Testis (tissue), 3 donors: ENCODE data around the gene CXorf66. TPM values are rescaled to one million over a fixed set of nuclear protein-coding genes. Genes with fewer than 3 reads are reported as not detected.
"Not testable (repeated sequence)": the region's sequence is repeated elsewhere in the genome, so short reads cannot be mapped to it uniquely, and the experiment has no call there.

ENCODE experiments used
- DNase-seq: peaks from one replicate; pipeline ENCODE4 v3.0.0-alpha.2; 2019
- H3K27ac ChIP-seq, 2 donors: fragments of 200-600 bp; sonication (generic); one replicate each; pipeline ENCODE4 v1.5.1; 2019
- H3K27me3 ChIP-seq: fragments of 200-600 bp; sonication (generic); one replicate; pipeline ENCODE4 v1.5.1; 2019
- H3K36me3 ChIP-seq: fragments of 200-600 bp; sonication (generic); one replicate; pipeline ENCODE4 v1.5.1; 2017; ENCODE audit warnings: low read depth; ENCODE audit errors: missing control alignments
- H3K4me1 ChIP-seq: fragments of 200-600 bp; sonication (generic); one replicate; pipeline ENCODE4 v1.5.1; 2019
- H3K4me3 ChIP-seq, 2 donors: fragments of 200-600 bp; sonication (generic); one replicate each; pipeline ENCODE4 v1.5.1; 2017 to 2019
- H3K9me3 ChIP-seq: fragments of 200-600 bp; sonication (generic); one replicate; pipeline ENCODE4 v1.5.1; 2017
- POLR2A ChIP-seq: fragments of 450-650 bp; IDR thresholded peaks from one replicate; pipeline ENCODE4 v1.6.1; 2017; ENCODE audit warnings: antibody characterized with exemption, mild to moderate bottlenecking, moderate library complexity
- WGBS, 2 donors: methylation state at CpG; one replicate each; pipeline ENCODE4 v1.1.5; 2018; 5-methylcytosine and 5-hydroxymethylcytosine counted together
- intact Hi-C: fragments of 100-400 bp; cut with DNase I; formaldehyde crosslinking; loops from one replicate; pipeline ENCODE4 v1.15.1; 2023; ENCODE audit warnings: low total_unique reads
- polyA plus RNA-seq: library from polyadenylated mRNA; stranded (reverse); fragments of 350-450 nt; fragmentation: Illumina TruSeq; extraction: RNeasy Lipid Tissue Mini Kit (QIAGEN cat#74804); gene quantifications from one replicate; pipeline ENCODE4 v1.2.3, GENCODE V29; 2014; ENCODE audit warnings: low read depth, low replicate concordance; ENCODE audit not compliant: insufficient read depth
- total RNA-seq, 2 donors: library from RNA; depleted of rRNA; stranded (reverse); fragments of >200 nt; gene quantifications; one replicate each; pipeline ENCODE4 v1.2.3, GENCODE V29; 2016
- TF ChIP-seq, protein P1 (sequence below), 3 experiments: fragments of 450-650 bp in 2 of 3; fragments of 200-600 bp in 1 of 3; sonication (generic) in 1 of 3; IDR thresholded peaks; one replicate each; pipeline ENCODE4 v1.5.1; 2016 to 2019; ENCODE audit warnings: antibody characterized with exemption in 3 of 3, mild to moderate bottlenecking in 2 of 3, moderate library complexity in 1 of 3

Gene CXorf66
- total and polyA plus RNA-seq, 3 donors from 2014 or later, result 3.6 to 18.0 (median 5.7) TPM

DNA sequence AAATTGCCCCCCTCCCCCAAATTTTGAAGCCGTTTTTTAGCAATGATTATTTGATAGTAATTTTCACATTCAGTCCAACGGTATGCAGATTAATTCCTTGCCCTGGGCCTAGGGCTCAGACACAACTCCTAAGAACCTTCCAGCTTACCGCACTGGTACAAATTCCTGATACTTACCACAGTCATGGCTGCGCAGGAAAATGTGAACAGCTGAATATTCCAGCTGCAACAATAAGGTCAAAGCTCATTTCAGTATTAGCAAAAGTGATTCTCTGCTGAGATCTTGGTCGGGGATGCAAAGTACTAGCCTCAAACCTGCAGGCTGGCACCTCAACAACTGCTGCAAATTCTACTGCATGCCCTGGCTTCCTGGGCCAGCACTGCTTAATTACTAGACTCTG lies 35.4 kb downstream of the CXorf66 start:
- 45 to 53% methylated on average over 4 to 5 of the region's 5 CpGs for WGBS, 2 donors
- H3K36me3 ChIP-seq, result no peaks in the 10 kb centered on the region
- intact Hi-C loops, result no loop called here
- H3K27ac ChIP-seq, result no peak overlapping the region
- H3K9me3 ChIP-seq, result no peaks in the 10 kb centered on the region
- H3K27me3 ChIP-seq, result no peaks in the 10 kb centered on the region
- no peaks in the 10 kb centered on the region for H3K4me1 ChIP-seq
- TF ChIP-seq, protein P1, sequence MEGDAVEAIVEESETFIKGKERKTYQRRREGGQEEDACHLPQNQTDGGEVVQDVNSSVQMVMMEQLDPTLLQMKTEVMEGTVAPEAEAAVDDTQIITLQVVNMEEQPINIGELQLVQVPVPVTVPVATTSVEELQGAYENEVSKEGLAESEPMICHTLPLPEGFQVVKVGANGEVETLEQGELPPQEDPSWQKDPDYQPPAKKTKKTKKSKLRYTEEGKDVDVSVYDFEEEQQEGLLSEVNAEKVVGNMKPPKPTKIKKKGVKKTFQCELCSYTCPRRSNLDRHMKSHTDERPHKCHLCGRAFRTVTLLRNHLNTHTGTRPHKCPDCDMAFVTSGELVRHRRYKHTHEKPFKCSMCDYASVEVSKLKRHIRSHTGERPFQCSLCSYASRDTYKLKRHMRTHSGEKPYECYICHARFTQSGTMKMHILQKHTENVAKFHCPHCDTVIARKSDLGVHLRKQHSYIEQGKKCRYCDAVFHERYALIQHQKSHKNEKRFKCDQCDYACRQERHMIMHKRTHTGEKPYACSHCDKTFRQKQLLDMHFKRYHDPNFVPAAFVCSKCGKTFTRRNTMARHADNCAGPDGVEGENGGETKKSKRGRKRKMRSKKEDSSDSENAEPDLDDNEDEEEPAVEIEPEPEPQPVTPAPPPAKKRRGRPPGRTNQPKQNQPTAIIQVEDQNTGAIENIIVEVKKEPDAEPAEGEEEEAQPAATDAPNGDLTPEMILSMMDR (IDR thresholded peaks at IDR 0.05), result no peak
- TF ChIP-seq POLR2A, result no peak
- H3K4me3 ChIP-seq, result no peak overlapping the region
- no peak for DNase-seq

DNA sequence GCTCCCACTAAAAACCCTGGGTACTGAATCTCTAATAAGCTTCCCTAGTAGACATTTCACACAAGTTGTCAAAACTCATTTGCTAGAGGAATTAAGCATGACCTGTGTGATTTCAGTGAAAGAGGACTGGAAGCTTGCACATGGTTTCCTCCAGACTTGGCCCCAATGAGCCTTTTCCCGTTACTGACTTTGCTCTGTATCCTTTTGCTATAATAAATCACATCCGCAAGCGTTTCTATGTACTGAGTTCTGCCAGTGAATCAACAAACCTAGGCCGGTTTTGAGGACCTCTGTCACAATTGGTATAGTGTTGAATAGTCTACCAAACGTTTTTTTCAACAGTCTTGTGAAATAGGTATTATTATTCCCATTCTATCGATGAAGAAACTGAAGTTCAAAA lies 40.6 kb downstream of the CXorf66 start:
- Histone ChIP-seq H3K4me1 (no peaks in the 10 kb centered on the region), H3K27ac (no peak overlapping the region), H3K4me3 (no peak overlapping the region), H3K9me3 (no peaks in the 10 kb centered on the region), H3K27me3 (no peaks in the 10 kb centered on the region), H3K36me3 (no peaks in the 10 kb centered on the region)
- 64 to 69% methylated on average over 6 of the region's 6 CpGs for WGBS, 2 donors
- intact Hi-C loops, result no loop called here
- DNase-seq, result no peak
- no peak for TF ChIP-seq POLR2A
- TF ChIP-seq, protein P1 (IDR thresholded peaks at IDR 0.05), result no peak

DNA sequence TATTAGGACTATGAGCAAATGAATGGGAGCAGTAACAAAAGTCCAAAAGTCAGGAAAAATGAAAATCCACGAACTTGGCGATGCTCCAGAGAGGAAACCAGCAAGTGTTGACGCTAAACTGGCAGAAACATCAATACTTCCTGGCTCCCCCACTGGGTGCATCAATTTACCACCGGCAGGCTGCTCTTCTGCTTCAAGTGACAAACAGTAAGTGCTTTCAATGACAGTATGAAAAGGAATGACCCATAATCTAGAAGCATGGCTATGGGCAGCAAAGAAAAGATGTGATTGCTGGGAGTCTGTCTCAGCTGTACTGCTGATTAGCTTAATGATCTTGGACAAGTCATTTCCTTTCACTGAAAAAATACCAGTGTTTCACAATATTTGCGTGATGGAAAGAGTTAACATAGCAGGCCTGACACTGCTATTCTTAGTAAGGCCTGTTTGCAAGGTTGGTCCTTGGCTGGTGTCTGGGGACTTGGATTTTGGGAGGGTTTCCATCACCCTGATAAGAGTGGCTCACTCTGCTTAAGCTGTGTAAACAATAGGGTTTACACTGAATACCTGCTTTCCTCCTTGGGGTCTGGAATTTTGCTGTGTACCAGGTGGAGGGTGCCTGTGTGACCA lies 41.1 kb downstream of the CXorf66 start:
- 67 to 80% methylated on average over 5 of the region's 5 CpGs for WGBS, 2 donors
- H3K4me3 ChIP-seq, result no peak overlapping the region
- intact Hi-C loops, result no loop called here
- no peak overlapping the region for H3K27ac ChIP-seq
- TF ChIP-seq, protein P1 (IDR thresholded peaks at IDR 0.05), result no peak
- no peak for TF ChIP-seq POLR2A
- no peaks in the 10 kb centered on the region for H3K36me3 ChIP-seq
- no peaks in the 10 kb centered on the region for H3K4me1 ChIP-seq
- no peaks in the 10 kb centered on the region for H3K27me3 ChIP-seq
- no peaks in the 10 kb centered on the region for H3K9me3 ChIP-seq
- no peak for DNase-seq

DNA sequence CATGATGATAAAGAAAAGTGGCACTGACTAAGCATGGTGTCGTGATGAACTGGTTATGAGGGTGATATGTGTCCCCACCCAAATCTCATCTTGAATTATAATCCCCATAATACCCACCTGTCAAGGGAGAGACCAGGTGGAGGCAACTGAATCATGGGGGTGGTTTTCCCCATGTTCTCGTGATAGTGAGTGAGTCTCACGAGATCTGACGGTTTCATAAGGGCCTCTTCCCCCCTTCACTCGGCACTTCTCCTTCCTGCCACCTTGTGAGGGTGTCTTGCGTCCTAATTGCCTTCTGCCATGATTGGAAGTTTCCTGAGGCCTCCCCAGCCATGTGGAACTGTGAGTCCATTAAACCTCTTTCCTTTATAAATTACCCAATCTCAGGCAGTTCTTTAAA lies 44.2 kb downstream of the CXorf66 start:
- H3K36me3 ChIP-seq, H3K4me1 ChIP-seq, H3K27ac ChIP-seq, H3K9me3 ChIP-seq, intact Hi-C loops, H3K4me3 ChIP-seq, H3K27me3 ChIP-seq, DNase-seq: not testable (repeated sequence)
- WGBS, 2 donors, result 87% methylated on average over 6 of the region's 6 CpGs

DNA sequence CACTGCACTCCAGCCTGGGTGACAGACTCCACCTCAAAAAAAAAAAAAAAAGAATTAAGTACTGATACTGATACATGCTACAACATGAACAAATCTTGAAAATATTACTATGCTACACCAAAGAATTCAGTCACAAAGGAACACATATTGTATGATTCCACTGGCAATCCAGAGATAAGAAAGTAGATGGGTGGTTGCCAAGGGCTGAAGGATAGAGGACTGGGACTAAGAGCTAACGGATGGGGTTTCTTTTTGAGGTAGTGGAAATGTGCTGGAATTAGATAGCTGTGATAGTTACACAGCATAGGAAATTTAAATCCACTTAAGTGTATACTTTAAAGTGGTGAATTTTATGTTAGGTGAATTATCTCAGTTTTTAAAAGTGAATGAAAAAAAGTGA lies 45.0 kb downstream of the CXorf66 start:
- TF ChIP-seq, protein P1 (IDR thresholded peaks at IDR 0.05), result no peak
- no peak for TF ChIP-seq POLR2A
- H3K4me1 ChIP-seq, result no peaks in the 10 kb centered on the region
- intact Hi-C loops, result no loop called here
- H3K4me3 ChIP-seq, result no peak overlapping the region
- no peaks in the 10 kb centered on the region for H3K9me3 ChIP-seq
- H3K27ac ChIP-seq, result no peak overlapping the region
- no peaks in the 10 kb centered on the region for H3K36me3 ChIP-seq
- DNase-seq, result no peak
- H3K27me3 ChIP-seq, result no peaks in the 10 kb centered on the region
- WGBS, 2 donors, result 39 to 43% methylated on average over 1 of the region's 1 CpG
